Neural cell (in vitro differentiated cells): Measurements from ENCODE around the gene ADCY2. TPM values are rescaled to one million over a fixed set of nuclear protein-coding genes. Genes with fewer than 3 reads are reported as not detected.

Experiments
- H2AFZ ChIP-seq: fragments of 200-600, 300-800 bp; sonication (generic), shearing (Covaris generic); 2 replicates; pipeline ENCODE4 v1.6.0; 2014; ENCODE audit warnings: low read depth, mild to moderate bottlenecking, antibody characterized with exemption, low read length, moderate library complexity
- H3F3A ChIP-seq: fragments of 200-600 bp; shearing (Covaris generic); 2 replicates; pipeline ENCODE4 v1.6.1; 2016; ENCODE audit warnings: mild to moderate bottlenecking, moderate library complexity, mixed read lengths, antibody characterized with exemption, low read length; ENCODE audit not compliant: insufficient read depth, poor library complexity, severe bottlenecking
- H3K27ac ChIP-seq: fragments of 200-600, 300-800 bp; sonication (generic), shearing (Covaris generic); 2 replicates; pipeline ENCODE4 v1.5.1; 2014; ENCODE audit warnings: mild to moderate bottlenecking, low read length, moderate library complexity
- H3K27me3 ChIP-seq: fragments of 300-800, 200-600 bp; sonication (generic), shearing (Covaris generic); 2 replicates; pipeline ENCODE4 v1.6.0; 2014; ENCODE audit warnings: mild to moderate bottlenecking, low read depth, low read length, moderate library complexity; ENCODE audit not compliant: insufficient read depth
- H3K36me3 ChIP-seq: fragments of 300-800, 200-600 bp; sonication (generic), shearing (Covaris generic); 2 replicates; pipeline ENCODE4 v1.5.1; 2014; ENCODE audit warnings: mild to moderate bottlenecking, antibody characterized with exemption, low read length, moderate library complexity; ENCODE audit not compliant: insufficient read depth
- H3K4me2 ChIP-seq: fragments of 300-800, 200-600 bp; sonication (generic), shearing (Covaris generic); 2 replicates; pipeline ENCODE4 v1.6.0; 2014; ENCODE audit warnings: mild to moderate bottlenecking, low read length
- H3K4me3 ChIP-seq: fragments of 300-800, 200-600 bp; sonication (generic), shearing (Covaris generic); 2 replicates; pipeline ENCODE4 v1.5.1; 2014; ENCODE audit warnings: mild to moderate bottlenecking, low read length, moderate library complexity
- H3K79me2 ChIP-seq: fragments of 200-600 bp; shearing (Covaris generic); replicated peaks from 2 replicates; pipeline ENCODE4 v1.6.0; 2014; ENCODE audit warnings: mild to moderate bottlenecking, low read length, moderate library complexity; ENCODE audit not compliant: insufficient read depth
- H3K9ac ChIP-seq: fragments of 300-800, 200-600 bp; sonication (generic), shearing (Covaris generic); 2 replicates; pipeline ENCODE4 v1.6.1; 2016; ENCODE audit warnings: mild to moderate bottlenecking, low read length, mixed read lengths
- H3K9me2 ChIP-seq: fragments of 200-600 bp; shearing (Covaris generic); 2 replicates; pipeline ENCODE4 v1.6.1; 2016; ENCODE audit warnings: mild to moderate bottlenecking, low read length, mixed read lengths; ENCODE audit not compliant: insufficient read depth
- H3K9me3 ChIP-seq: fragments of 200-600, 300-800 bp; sonication (generic), shearing (Covaris generic); 2 replicates; pipeline ENCODE4 v1.6.1; 2016; ENCODE audit warnings: mild to moderate bottlenecking, mixed run types, low read length, moderate library complexity, mixed read lengths
- H4K20me1 ChIP-seq: fragments of 200-600 bp; shearing (Covaris generic); 2 replicates; pipeline ENCODE4 v1.6.1; 2016; ENCODE audit warnings: mild to moderate bottlenecking, mixed run types; ENCODE audit not compliant: insufficient read depth
- EP300 ChIP-seq: fragments of 450-650 bp; conservative IDR thresholded peaks from 2 replicates; pipeline ENCODE4 v1.6.1; 2014; ENCODE audit warnings: antibody characterized with exemption, mild to moderate bottlenecking, moderate library complexity; ENCODE audit not compliant: poor library complexity, severe bottlenecking
- EZH2 ChIP-seq: fragments of 200-600, 300-800 bp; shearing (Covaris generic), sonication (generic); IDR thresholded peaks from 2 replicates; pipeline ENCODE4 v1.6.1; 2014; ENCODE audit warnings: antibody characterized with exemption, low read length, borderline replicate concordance, mild to moderate bottlenecking; ENCODE audit not compliant: insufficient read depth, poor library complexity, severe bottlenecking
- MXI1 ChIP-seq: fragments of 450-650 bp; conservative IDR thresholded peaks from 2 replicates; pipeline ENCODE4 v1.6.1; 2014; ENCODE audit warnings: antibody characterized with exemption, mild to moderate bottlenecking; ENCODE audit not compliant: poor library complexity, severe bottlenecking
- POLR2AphosphoS5 ChIP-seq: IDR thresholded peaks from 2 replicates; pipeline ENCODE4 v1.6.1; 2012
- RAD21 ChIP-seq: fragments of 450-650 bp; conservative IDR thresholded peaks from 2 replicates; pipeline ENCODE4 v1.6.1; 2014; ENCODE audit warnings: antibody characterized with exemption, mild to moderate bottlenecking, moderate library complexity
- SMC3 ChIP-seq: fragments of 450-650 bp; conservative IDR thresholded peaks from 2 replicates; pipeline ENCODE4 v1.6.1; 2014; ENCODE audit warnings: antibody characterized with exemption, mild to moderate bottlenecking, moderate library complexity; ENCODE audit not compliant: poor library complexity
- TAF1 ChIP-seq: IDR thresholded peaks from 2 replicates; pipeline ENCODE4 v1.6.1; 2012; ENCODE audit warnings: low read depth
- polyA plus RNA-seq: library from polyadenylated mRNA; depleted of rRNA; stranded (reverse); fragments of >200 nt; gene quantifications from 2 replicates; pipeline ENCODE4 v1.2.3, GENCODE V29; 2014
- TF ChIP-seq, protein P1 (sequence below): IDR thresholded peaks from 2 replicates; pipeline ENCODE4 v1.6.1; 2012; ENCODE audit warnings: borderline replicate concordance
- TF ChIP-seq, protein P2 (sequence below): fragments of 450-650 bp; IDR thresholded peaks from 2 replicates; pipeline ENCODE4 v1.5.1; 2014; ENCODE audit warnings: antibody characterized with exemption, mild to moderate bottlenecking, moderate library complexity; ENCODE audit not compliant: poor library complexity, severe bottlenecking

ADCY2 gene
- polyA plus RNA-seq, 1 donor from 2014 or later, result 1.9 TPM

DNA sequence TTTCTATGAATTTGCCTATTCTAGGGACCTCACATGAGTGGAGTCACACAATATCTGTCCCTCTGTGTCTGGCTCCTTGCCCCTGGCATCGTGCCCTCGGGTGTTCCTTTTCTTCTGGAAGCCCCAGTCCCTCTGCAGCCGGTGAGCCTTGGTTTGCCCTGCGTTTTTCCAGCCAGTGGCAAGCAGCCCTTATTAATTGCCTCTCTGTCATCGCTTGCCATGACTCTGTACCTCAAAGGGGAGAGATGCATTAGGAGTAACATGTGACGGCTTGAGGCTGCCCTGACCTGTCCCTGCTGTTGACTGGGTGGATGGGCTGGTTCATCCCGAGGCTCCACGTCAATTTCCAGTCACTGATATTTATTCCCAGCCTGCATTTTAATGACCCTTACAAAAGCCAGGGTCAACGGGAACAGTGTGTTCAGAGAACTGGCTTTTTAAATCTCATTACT lies 367.7 kb downstream of the ADCY2 start:
- Histone ChIP-seq H3K9ac (no peak overlapping the region), H3K79me2 (no peaks in the 10 kb centered on the region), H3K36me3 (no peaks in the 10 kb centered on the region), H3K27ac (no peak overlapping the region), H3K4me2 (no peak overlapping the region), H4K20me1 (no peaks in the 10 kb centered on the region), H3F3A (no peaks in the 10 kb centered on the region), H3K4me3 (no peak overlapping the region), H3K9me3 (no peaks in the 10 kb centered on the region), H3K9me2 (no peaks in the 10 kb centered on the region), H3K27me3 (no peaks in the 10 kb centered on the region), H2AFZ (no peak overlapping the region)
- TF ChIP-seq EZH2, result no peak
- no peak for TF ChIP-seq POLR2AphosphoS5
- TF ChIP-seq, protein P1, sequence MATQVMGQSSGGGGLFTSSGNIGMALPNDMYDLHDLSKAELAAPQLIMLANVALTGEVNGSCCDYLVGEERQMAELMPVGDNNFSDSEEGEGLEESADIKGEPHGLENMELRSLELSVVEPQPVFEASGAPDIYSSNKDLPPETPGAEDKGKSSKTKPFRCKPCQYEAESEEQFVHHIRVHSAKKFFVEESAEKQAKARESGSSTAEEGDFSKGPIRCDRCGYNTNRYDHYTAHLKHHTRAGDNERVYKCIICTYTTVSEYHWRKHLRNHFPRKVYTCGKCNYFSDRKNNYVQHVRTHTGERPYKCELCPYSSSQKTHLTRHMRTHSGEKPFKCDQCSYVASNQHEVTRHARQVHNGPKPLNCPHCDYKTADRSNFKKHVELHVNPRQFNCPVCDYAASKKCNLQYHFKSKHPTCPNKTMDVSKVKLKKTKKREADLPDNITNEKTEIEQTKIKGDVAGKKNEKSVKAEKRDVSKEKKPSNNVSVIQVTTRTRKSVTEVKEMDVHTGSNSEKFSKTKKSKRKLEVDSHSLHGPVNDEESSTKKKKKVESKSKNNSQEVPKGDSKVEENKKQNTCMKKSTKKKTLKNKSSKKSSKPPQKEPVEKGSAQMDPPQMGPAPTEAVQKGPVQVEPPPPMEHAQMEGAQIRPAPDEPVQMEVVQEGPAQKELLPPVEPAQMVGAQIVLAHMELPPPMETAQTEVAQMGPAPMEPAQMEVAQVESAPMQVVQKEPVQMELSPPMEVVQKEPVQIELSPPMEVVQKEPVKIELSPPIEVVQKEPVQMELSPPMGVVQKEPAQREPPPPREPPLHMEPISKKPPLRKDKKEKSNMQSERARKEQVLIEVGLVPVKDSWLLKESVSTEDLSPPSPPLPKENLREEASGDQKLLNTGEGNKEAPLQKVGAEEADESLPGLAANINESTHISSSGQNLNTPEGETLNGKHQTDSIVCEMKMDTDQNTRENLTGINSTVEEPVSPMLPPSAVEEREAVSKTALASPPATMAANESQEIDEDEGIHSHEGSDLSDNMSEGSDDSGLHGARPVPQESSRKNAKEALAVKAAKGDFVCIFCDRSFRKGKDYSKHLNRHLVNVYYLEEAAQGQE, result no peak
- TF ChIP-seq, protein P2, sequence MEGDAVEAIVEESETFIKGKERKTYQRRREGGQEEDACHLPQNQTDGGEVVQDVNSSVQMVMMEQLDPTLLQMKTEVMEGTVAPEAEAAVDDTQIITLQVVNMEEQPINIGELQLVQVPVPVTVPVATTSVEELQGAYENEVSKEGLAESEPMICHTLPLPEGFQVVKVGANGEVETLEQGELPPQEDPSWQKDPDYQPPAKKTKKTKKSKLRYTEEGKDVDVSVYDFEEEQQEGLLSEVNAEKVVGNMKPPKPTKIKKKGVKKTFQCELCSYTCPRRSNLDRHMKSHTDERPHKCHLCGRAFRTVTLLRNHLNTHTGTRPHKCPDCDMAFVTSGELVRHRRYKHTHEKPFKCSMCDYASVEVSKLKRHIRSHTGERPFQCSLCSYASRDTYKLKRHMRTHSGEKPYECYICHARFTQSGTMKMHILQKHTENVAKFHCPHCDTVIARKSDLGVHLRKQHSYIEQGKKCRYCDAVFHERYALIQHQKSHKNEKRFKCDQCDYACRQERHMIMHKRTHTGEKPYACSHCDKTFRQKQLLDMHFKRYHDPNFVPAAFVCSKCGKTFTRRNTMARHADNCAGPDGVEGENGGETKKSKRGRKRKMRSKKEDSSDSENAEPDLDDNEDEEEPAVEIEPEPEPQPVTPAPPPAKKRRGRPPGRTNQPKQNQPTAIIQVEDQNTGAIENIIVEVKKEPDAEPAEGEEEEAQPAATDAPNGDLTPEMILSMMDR, result no peak
- no peak for TF ChIP-seq EP300
- TF ChIP-seq SMC3, result no peak
- TF ChIP-seq TAF1, result no peak
- TF ChIP-seq MXI1, result no peak
- TF ChIP-seq RAD21, result no peak

DNA sequence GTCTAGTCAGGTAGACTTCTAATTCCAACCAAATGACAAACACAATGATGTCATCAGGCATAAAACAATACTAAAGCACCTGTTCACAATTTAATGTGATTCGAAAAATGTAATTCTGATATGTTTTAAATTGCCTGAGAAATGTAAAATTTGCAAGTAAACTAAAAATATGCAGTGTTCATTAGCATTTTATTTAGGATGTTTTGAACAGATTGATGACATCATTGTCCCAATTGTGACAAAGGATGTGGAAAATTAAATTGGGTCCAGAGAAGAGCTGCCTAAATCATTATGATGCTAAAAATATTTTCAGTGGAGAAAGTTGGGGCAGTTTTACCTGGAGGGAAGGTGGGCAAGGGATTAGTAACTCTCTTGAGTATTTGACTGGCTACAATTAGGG lies 368.5 kb downstream of the ADCY2 start:
- no peaks in the 10 kb centered on the region for H3K9me2 ChIP-seq
- no peaks in the 10 kb centered on the region for H3F3A ChIP-seq
- no peak overlapping the region for H3K9ac ChIP-seq
- no peak overlapping the region for H3K27ac ChIP-seq
- TF ChIP-seq RAD21 (no peak), EZH2 (no peak), SMC3 (no peak), EP300 (no peak), MXI1 (no peak), POLR2AphosphoS5 (no peak), TAF1 (no peak)
- TF ChIP-seq, protein P1, result no peak
- TF ChIP-seq, protein P2, result no peak
- H3K79me2 ChIP-seq, result no peaks in the 10 kb centered on the region
- no peak overlapping the region for H2AFZ ChIP-seq
- no peaks in the 10 kb centered on the region for H3K27me3 ChIP-seq
- no peak overlapping the region for H3K4me3 ChIP-seq
- H3K4me2 ChIP-seq, result no peak overlapping the region
- no peaks in the 10 kb centered on the region for H3K9me3 ChIP-seq
- H4K20me1 ChIP-seq, result no peaks in the 10 kb centered on the region
- H3K36me3 ChIP-seq, result no peaks in the 10 kb centered on the region
